Right cardiac atrium (tissue), 5 donors: ENCODE data around the gene LRRC63. TPM values are rescaled to one million over a fixed set of nuclear protein-coding genes. Genes with fewer than 3 reads are reported as not detected.
"Not testable (repeated sequence)": the region's sequence is repeated elsewhere in the genome, so short reads cannot be mapped to it uniquely, and the experiment has no call there.

Experiments used
- ATAC-seq, 2 donors: fragments of 200-7000 bp; cut with Tn5 transposase; one replicate each; pipeline versions ENCODE4 v1.8.0 to v1.9.1; 2020; ENCODE audit warnings: moderate library complexity in 2 of 2, mild to moderate bottlenecking in 1 of 2
- DNase-seq, 3 donors: peaks; one replicate each; pipeline ENCODE4 v3.0.0-alpha.2; 2020
- H3K27ac ChIP-seq: one replicate; pipeline ENCODE4 v1.5.1; 2013; ENCODE audit warnings: mild to moderate bottlenecking, low read length, control low read depth, moderate library complexity
- H3K27me3 ChIP-seq: one replicate; pipeline ENCODE4 v1.6.1; 2013; ENCODE audit not compliant: control insufficient read depth, insufficient read depth
- H3K4me1 ChIP-seq: one replicate; pipeline ENCODE4 v1.6.1; 2013; ENCODE audit warnings: low read length; ENCODE audit not compliant: control insufficient read depth, insufficient read depth
- H3K4me3 ChIP-seq: one replicate; pipeline ENCODE4 v1.5.1; 2013; ENCODE audit warnings: low read length, control low read depth
- H3K9me3 ChIP-seq: one replicate; pipeline ENCODE4 v1.6.1; 2013; ENCODE audit warnings: low read length; ENCODE audit not compliant: control insufficient read depth
- WGBS: extraction: QIAGEN DNeasy Blood & Tissue Kit; methylation state at CpG from one replicate; pipeline ENCODE4 v1.1.7; 2013; 5-methylcytosine and 5-hydroxymethylcytosine counted together
- intact Hi-C, 4 donors: fragments of 100-400 bp; cut with DNase I; formaldehyde crosslinking; loops; one replicate each; pipeline versions ENCODE4 v1.11.0 to v1.14.0; 2022 to 2023
- polyA plus RNA-seq: library from polyadenylated mRNA; stranded (reverse); fragments of 200-250 nt; gene quantifications from one replicate; pipeline ENCODE4 v1.2.3, GENCODE V29; 2013
- total RNA-seq, 4 donors: library from RNA; stranded (reverse); fragmentation: NEBNext Ultra II Directional; extraction: Animal tissue kit (Norgen Biotek cat#: 25700); gene quantifications; one replicate each; pipeline ENCODE4 v1.2.1, GENCODE V29; 2021
- donor health status: healthy with polysubstance abuse.
- donor health status: DM: no; HTN: yes; CAD: no.
- donor health status: DM: no; HTN: no; CAD: no.
- donor health status: DM: no; HTN: yes; CAD: no; lungs with severe emphysema.
- donor health status: DM: yes; HTN: yes; CAD: no.

The LRRC63 gene
- total and polyA plus RNA-seq, 5 donors = not detected

DNA sequence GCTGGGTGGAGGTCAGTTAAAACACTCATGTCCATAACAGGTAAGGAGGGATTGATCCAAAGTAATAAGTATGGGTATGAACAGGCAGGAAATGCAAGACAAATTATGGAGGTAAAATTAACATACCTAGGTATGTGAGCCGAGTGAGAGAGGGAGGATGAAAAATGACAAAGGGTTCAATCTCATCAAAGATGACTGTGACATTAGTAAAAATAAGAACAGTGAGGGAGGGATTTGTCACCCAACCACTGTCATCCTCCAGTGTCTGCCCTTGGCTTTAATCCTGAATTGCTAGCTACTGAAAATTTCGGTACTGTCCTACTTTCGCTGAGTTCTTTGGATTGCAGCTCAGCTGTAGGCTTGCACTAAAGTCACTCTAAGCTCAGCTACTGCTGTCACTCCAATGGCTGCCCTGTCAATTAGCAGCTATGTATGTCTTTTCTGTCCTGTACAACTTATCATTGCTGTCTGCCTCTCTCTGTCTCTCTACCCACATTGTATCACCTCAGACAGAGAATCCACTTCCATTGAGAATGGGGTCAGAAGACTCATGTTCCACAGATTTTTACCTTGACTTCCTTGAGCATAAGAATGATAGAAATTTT lies 62.5 kb downstream of the LRRC63 start:
- intact Hi-C loops = no loop called here

GRCh38 chr13:46278474-46278873 lies 66.7 kb downstream of the LRRC63 start:
- H3K4me3 ChIP-seq = no peak overlapping the region
- intact Hi-C loops = no loop called here
- 16% methylated on average over 4 of the region's 4 CpGs for WGBS

More for the DNA sequence above, 62.5 kb downstream of the LRRC63 start:
- DNase-seq (no peak), ATAC-seq (no peak)
- H3K27ac ChIP-seq = no peak overlapping the region
- H3K4me3 ChIP-seq = no peak overlapping the region
- no peaks in the 10 kb centered on the region for H3K27me3 ChIP-seq
- H3K4me1 ChIP-seq = no peaks in the 10 kb centered on the region
- no peaks in the 10 kb centered on the region for H3K9me3 ChIP-seq
- 86% methylated on average over 3 of the region's 3 CpGs for WGBS

GRCh38 chr13:46281779-46282178 lies 70.1 kb downstream of the LRRC63 start:
- H3K4me1 ChIP-seq = no peaks in the 10 kb centered on the region
- H3K9me3 ChIP-seq = no peaks in the 10 kb centered on the region
- DNase-seq = no peak
- intact Hi-C loops = no loop called here
- no peak overlapping the region for H3K27ac ChIP-seq
- WGBS = 70% methylated on average over 2 of the region's 2 CpGs
- no peak overlapping the region for H3K4me3 ChIP-seq
- no peak for ATAC-seq
- H3K27me3 ChIP-seq = no peaks in the 10 kb centered on the region

More at GRCh38 chr13:46278474-46278873, 66.7 kb downstream of the LRRC63 start:
- no peaks in the 10 kb centered on the region for H3K4me1 ChIP-seq
- no peak for ATAC-seq
- DNase-seq = peak in 1 of 3 donors; percentile 31
- no peaks in the 10 kb centered on the region for H3K27me3 ChIP-seq
- H3K9me3 ChIP-seq = no peaks in the 10 kb centered on the region
- no peak overlapping the region for H3K27ac ChIP-seq

- intact Hi-C loops, H3K9me3 ChIP-seq, H3K4me1 ChIP-seq, H3K4me3 ChIP-seq, DNase-seq, H3K27me3 ChIP-seq, H3K27ac ChIP-seq, ATAC-seq: not testable (repeated sequence)
- WGBS = 74% methylated on average over 16 of the region's 16 CpGs
Measured at GRCh38 chr13:46283912-46284824, 72.4 kb downstream of the LRRC63 start.

DNA sequence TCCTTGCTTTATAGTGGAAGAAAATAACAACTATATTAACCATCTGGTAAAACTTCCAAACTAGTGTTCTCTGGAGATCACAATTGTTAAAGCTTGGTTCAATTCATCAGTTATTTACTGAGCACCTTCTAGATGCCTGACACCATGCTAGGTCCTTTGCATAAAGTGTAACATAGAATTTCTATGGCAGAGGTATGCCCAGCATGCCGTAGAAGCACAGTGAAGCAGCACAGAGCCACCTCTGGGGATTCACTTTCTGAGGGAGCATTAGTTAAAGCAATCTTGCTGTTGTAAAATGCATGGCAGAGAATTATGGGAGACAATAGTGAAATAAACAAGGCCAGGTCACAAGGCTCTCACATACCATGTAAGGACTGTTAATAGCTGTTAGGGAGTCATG lies 75.2 kb downstream of the LRRC63 start:
- H3K27me3 ChIP-seq = no peaks in the 10 kb centered on the region
- H3K9me3 ChIP-seq = no peaks in the 10 kb centered on the region
- no peak overlapping the region for H3K4me3 ChIP-seq
- WGBS = 76% methylated on average over 1 of the region's 1 CpG
- DNase-seq (no peak), ATAC-seq (no peak)
- no peaks in the 10 kb centered on the region for H3K4me1 ChIP-seq
- H3K27ac ChIP-seq = no peak overlapping the region
- intact Hi-C loops = no loop called here

DNA sequence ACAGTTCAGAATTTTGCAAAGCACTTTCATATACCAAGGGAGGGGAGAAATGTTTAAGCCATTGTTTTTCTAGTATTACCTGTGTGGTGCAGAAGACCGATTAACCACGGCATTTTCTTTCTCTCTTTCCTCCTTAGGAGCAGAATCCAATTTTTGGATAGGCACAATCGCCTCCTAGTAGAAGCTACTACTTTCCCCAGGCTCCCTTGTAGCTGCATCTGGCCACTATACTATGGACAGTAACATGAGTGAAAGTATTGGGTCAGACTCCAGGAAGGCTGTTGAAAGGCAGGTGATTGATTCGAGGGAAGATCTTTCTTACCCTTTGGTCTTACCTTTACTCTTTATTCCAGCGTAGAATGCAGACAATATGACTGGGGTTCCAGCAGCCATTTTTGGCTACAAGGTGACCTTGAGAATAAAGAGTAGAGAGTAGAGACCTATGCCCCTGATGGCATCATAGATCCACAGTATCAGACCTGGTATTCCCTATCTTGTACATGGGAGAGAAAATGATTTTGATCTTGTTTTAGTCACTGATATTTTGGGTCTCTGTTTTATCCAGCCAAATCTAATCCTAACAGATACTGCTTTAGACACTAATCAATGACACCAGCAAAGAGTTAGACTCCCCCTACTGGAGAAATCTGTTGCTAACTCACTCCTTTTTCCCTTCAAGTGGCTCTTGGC lies 77.0 kb downstream of the LRRC63 start:
- Histone ChIP-seq H3K27me3 (no peaks in the 10 kb centered on the region), H3K4me3 (no peak overlapping the region), H3K9me3 (no peaks in the 10 kb centered on the region), H3K4me1 (no peaks in the 10 kb centered on the region), H3K27ac (no peak overlapping the region)
- 79% methylated on average over 5 of the region's 5 CpGs for WGBS
- DNase-seq (no peak), ATAC-seq (no peak)
- intact Hi-C loops = no loop called here

- ATAC-seq (no peak), DNase-seq (no peak)
- Histone ChIP-seq H3K9me3 (no peaks in the 10 kb centered on the region), H3K27ac (no peak overlapping the region), H3K4me3 (no peak overlapping the region), H3K27me3 (no peaks in the 10 kb centered on the region), H3K4me1 (no peaks in the 10 kb centered on the region)
- WGBS = 56% methylated on average over 4 of the region's 4 CpGs
- intact Hi-C loops = no loop called here
Measured at GRCh38 chr13:46289260-46289955, 77.7 kb downstream of the LRRC63 start.

DNA sequence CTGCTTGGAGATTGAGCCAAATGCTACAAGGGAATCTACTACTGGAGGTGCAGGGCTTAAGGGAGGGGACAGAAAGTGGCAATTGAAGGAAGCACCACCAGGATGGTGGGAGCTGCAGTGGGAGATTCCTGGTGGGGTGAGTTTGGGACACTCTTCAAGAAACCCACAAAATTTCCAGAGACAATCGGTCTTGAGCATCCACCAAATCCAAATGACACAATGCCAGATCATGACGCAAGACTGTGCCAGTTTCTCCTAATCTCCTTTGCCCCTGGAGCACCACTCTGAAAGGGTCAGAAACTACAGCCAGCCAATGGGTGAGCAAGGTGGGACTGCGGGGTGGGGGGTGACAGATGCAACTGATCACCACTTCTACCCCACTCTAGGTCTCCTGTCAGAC lies 78.7 kb downstream of the LRRC63 start:
- intact Hi-C loops = no loop called here
- H3K4me1 ChIP-seq = no peaks in the 10 kb centered on the region
- DNase-seq (no peak), ATAC-seq (no peak)
- H3K27ac ChIP-seq = no peak overlapping the region
- no peaks in the 10 kb centered on the region for H3K27me3 ChIP-seq
- no peak overlapping the region for H3K4me3 ChIP-seq
- WGBS = 79% methylated on average over 3 of the region's 3 CpGs
- no peaks in the 10 kb centered on the region for H3K9me3 ChIP-seq

- no peak for ATAC-seq
- no peak for DNase-seq
- Histone ChIP-seq H3K27me3 (no peaks in the 10 kb centered on the region), H3K4me1 (peaks cover 3% of the 10 kb centered on the region), H3K4me3 (no peak overlapping the region), H3K27ac (no peak overlapping the region), H3K9me3 (no peaks in the 10 kb centered on the region)
- 71% methylated on average over 3 of the region's 3 CpGs for WGBS
- intact Hi-C loops = no loop called here
Measured at GRCh38 chr13:46293436-46293835, 81.7 kb downstream of the LRRC63 start.

DNA sequence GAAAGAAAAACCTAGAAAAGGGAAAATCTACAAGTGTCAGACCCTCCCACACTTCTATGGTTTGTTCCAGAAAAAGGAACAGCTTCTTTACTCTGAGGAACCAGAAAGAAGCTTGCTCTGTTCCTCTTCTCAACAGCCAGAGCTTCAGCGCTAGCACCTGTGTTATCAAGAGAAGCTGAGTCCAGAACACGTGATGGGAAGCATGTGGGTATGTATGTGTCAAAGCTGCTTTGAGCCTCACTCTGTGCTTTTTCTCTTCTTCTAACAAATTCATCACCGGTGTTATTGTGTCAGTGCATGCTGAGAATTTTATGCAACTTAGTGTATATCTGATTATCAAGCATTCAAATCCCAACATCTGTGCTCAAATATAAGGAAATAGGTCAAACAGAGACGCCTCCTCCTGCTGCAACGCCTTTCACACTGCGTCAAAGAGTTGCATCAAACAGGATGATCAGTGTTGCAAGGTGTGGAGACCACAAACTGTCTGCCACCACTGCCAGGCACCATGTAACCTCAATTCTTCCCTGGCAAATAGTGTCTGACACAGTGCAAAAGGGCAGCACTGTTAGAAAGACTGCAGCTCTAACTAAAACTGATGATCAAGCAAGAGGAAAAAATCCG lies 83.9 kb downstream of the LRRC63 start:
- ATAC-seq (peak; percentile 66 to 81), DNase-seq (peak in 2 of 3 donors; percentile 29 to 51)
- WGBS = 39% methylated on average over 7 of the region's 7 CpGs
- intact Hi-C loops = no loop called here
- no peaks in the 10 kb centered on the region for H3K9me3 ChIP-seq
- H3K4me1 ChIP-seq = peaks cover 3% of the 10 kb centered on the region
- no peak overlapping the region for H3K27ac ChIP-seq
- H3K27me3 ChIP-seq = no peaks in the 10 kb centered on the region
- H3K4me3 ChIP-seq = no peak overlapping the region
